ENCODE measurements around the gene DARS1.
"Not testable (repeated sequence)": the region's sequence is repeated elsewhere in the genome, so short reads cannot be mapped to it uniquely, and the experiment has no call there.

DARS1 gene

DNA sequence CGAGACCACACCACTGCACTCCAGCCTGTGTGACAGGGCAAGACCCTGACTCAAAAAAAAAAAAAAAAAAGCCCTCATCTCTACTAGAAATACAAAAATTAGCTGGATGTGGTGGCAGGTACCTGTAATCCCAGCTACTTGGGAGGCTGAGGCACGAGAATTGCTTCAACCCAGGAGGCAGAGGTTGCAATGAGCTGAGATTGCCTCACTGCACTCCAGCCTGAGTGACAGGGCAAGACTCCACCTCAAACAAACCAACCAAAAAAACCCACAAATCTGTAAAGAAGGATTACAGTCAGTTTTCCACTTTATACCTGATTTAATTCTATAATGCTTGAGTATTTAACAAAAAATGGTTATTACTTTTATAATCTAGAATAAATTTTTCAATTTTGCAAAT lies 9.7 kb downstream of the DARS1 start:
- no peak for DNase-seq

- no peak for DNase-seq
Observed at GRCh38 chr2:135974036-135974435, 11.4 kb downstream of the DARS1 start.

- DNase-seq = no peak
Observed at GRCh38 chr2:135969655-135970387, 15.6 kb downstream of the DARS1 start.

- no peak for DNase-seq
Observed at GRCh38 chr2:135965756-135966155, 19.7 kb downstream of the DARS1 start.

DNA sequence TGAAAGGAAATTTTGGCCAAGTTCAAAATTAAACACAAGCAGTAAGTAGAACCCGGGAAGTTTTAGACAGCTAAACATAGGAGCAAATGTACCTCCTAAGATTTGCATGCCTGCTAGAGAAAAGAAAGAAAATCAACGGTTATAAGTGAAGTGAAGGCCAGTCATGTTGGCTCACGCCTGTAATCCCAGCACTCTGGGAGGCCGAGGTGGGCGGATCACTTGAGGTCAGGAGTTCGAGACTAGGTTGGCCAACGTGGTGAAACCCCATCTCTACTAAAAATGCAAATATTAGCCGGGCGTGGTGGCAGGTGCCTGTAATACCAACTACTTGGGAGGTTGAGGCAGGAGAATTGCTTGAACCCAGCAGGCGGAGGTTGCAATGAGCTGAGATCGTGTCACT lies 21.0 kb downstream of the DARS1 start:
- DNase-seq = not testable (repeated sequence)

DNA sequence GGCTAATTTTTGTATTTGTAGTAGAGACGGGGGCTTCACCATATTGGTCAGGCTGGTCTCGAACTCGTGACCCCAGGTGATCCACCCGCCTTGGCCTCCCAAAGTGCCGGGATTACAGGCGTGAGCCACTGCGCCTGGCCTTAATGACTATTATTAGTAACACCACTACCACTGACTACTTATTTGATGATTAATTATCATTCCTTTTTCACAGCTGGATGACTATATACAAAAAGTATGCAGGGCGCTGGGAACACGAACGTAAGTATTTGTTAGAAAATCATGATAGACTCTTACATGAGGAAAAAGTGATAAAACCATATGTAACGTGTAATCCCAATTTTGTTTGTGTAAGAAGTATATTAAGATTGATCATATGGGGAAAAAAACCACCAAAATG lies 21.6 kb downstream of the DARS1 start:
- DNase-seq = no peak

DNA sequence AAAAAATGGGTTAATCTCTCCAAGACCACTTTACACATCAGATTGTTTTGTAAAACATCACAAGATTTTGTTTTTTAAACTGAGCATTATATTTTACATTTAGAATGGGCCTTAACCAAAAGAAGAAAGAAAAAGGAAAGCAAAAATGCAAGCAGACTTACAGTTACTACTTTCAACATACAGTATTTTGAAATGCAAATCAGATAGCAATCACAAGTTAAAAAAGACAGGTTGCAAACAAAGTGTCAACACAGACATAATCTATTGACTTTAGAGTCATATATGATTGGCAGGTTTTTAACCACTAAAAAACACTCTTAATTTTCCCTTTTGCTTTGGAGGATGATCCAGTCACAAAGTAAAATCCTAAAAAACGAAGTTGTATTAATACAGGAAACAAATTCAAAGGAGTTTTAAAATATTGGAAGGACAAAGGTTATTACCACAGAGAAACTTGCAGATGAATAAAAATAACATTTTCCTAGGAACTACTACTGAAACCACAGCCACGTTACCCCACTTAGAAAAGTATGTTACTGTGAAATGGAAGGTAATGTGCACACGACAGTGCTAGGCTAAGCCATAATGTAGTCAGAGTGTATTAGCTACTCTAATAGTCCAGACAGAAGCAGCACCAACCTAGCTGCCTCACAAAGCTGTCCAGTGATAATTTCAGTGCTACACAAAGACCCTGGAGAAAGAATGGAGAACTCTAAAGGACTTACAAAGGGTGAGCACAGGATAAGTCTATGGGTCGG lies 22.9 kb downstream of the DARS1 start:
- no peak for DNase-seq

GRCh38 chr2:135960656-135961551 lies 24.5 kb downstream of the DARS1 start:
- DNase-seq = peak; percentile 70 to 89

DNA sequence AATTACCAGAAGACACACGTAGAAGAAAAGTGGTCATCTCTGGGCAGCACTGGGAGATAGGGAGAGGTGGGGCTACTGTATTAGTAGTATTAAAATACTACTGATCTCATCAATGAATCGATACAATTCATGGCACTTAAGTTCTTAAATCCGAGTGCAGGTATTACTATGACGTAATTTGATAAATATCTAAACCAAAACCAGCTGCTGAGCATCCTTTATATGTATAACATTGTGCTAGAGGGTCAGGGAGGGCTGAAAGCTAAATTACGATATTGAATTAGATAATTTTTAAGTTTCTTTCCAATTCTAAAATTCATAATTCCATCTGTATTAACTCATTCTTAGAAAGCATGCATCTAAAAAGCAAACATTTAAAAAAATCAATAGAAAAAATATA lies 25.3 kb downstream of the DARS1 start:
- no peak for DNase-seq

- DNase-seq = not testable (repeated sequence)
Observed at GRCh38 chr2:135958927-135959326, 26.5 kb downstream of the DARS1 start.

DNA sequence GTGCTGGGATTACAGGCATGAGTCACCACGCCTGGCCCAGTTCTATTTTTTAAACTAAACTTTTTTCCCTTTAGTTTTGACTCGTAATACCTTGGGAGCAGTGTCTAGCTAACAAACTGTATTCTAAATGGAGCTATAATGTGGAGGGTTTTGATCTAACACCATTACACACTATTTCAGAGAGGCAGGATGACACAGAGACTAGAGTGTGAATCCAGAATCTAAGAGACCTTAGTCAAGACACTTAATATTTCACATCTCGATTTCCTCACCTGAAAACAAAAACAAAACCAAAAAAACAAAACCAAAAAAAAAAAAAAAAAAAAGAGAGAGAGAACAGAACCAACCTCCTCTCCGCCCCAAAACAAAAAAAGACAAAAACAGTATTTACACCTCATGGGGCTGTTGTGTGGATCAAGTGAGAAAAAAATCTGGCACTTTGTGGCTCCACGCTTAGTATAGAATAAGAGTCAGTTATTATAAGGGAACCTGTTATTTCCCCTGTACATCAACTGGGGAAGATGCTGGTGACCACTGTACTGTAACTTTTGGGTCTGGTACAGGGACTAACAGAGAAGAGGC lies 31.3 kb downstream of the DARS1 start:
- no peak for DNase-seq

- no peak for DNase-seq
Observed at GRCh38 chr2:135952891-135953290, 32.5 kb downstream of the DARS1 start.

GRCh38 chr2:135951041-135951583 lies 34.3 kb downstream of the DARS1 start:
- peak; percentile 1 to 6 for DNase-seq

- DNase-seq = no peak
Observed at GRCh38 chr2:135949451-135950234, 35.8 kb downstream of the DARS1 start.

DNA sequence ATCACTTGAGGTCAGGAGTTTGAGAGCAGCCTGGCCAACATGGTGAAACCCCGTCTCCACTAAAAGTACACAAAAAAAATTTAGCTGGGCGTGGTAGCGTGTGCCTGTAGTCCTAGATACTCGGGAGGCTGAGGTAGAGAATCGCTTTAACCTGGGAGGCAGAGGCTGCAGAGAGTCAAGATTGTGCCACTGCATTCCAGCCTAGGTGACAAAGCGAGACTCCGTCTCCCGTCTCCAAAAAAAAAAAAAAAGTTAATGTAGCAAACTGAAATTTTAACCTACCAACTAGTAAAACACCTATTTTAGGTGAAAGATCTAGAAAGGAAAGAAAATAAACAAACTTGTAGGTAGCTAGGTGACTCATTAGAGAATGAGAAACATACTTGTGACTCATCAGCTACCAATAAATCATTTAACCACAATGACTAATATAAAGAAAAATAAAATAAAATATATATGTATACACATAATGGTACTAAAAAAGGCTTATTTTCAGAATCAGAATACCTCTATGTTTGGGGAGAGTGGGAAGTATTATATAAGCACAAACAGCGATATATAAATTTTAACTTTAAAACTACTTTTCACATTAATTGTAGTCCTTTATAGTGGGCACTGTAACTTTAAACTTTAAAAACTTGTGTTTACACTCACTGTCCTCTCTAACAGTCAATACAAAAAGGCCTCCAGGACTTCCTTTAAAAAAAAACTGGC lies 36.6 kb downstream of the DARS1 start:
- no peak for DNase-seq

DNA sequence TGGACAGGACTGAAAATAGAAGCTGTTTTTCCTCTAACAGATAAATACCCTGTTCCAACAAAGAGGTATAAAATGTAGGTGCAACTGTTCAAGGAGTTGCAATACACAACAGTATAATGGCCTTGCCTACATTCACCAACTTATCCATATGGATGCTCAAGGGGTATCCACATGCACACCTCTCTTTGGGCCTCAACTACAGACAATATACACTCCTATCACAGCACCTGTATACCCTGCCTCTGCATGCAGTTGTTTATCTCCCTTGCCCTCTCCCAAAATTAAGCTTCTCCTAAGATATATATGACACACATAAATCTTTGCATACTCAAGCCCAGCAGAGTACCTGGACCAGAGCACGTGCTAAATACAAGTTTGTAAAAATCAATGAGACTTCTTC lies 37.3 kb downstream of the DARS1 start:
- DNase-seq = no peak

- no peak for DNase-seq
Observed at GRCh38 chr2:135947483-135947882, 37.9 kb downstream of the DARS1 start.

DNA sequence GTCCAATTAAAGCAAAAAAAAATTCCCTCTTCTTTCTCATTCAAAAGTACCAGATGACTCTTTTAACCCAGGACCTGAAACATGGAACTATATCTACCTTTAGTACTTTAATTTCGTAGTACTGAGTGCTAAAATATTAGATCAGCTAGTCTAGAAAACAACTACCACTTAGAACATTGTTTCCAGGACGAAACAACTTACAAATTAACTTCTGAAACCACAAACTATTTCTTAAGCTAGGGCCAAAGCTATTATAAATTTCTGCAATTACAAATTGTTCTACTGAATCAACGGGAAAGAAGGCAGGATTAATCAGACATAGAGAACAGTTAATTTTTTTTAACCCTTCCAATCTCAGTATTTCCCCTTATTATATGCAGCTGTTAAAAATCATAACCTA lies 39.9 kb downstream of the DARS1 start:
- no peak for DNase-seq

- no peak for DNase-seq
Observed at GRCh38 chr2:135944625-135945024, 40.8 kb downstream of the DARS1 start.

- DNase-seq = no peak
Observed at GRCh38 chr2:135942936-135943688, 42.3 kb downstream of the DARS1 start.

Measured in NCI-H2081 (cell line).